ENCODE measurements around the gene ACTL10.

ACTL10 gene

GRCh38 chr20:33666293-33667244, at the start of gene ACTL10:
ACTL10 (plus strand) TSS chr20:33666943; CDS start chr20:33667498, 555 bp downstream.
- peak; percentile 99 for DNase-seq (ENCODE audit: low spot score)
- TF ChIP-seq CTCF (conservative IDR thresholded peaks at IDR 0.05; ENCODE audit: low read depth), result peak; percentile 45; the same call in 1 of the 2 replicates
- ChIA-PET POLR2A (ENCODE audit: low non-redundant PET) (interaction anchor here (0.5 kb wide), 1 partner anchor 58 kb away, joined by 3 read pairs; no protein-coding TSS in a partner anchor), CTCF (interaction anchor here (0.5 to 3.3 kb wide), 18 partner anchors 9 to 416 kb away, joined by 3 to 25 read pairs (median 5); partner anchors contain the start of genes CDK5RAP1 and SNTA1)
- peak within 1 kb of the TSS; percentile 88 for H3K27ac ChIP-seq

GRCh38 chr20:33621717-33622400, 44.9 kb upstream of the ACTL10 start:
- ChIA-PET POLR2A (ENCODE audit: low non-redundant PET) (no interaction called here), CTCF (interaction anchor here (0.7 kb wide), 1 partner anchor 212 kb away, joined by 3 read pairs; no protein-coding TSS in a partner anchor)
- H3K27ac ChIP-seq, result no peak overlapping the region

GRCh38 chr20:33622705-33623365, 43.9 kb upstream of the ACTL10 start:
- ChIA-PET POLR2A (ENCODE audit: low non-redundant PET) (no interaction called here), CTCF (interaction anchor here (0.7 kb wide), 2 partner anchors 101 to 213 kb away, joined by 3 read pairs; no protein-coding TSS in a partner anchor)
- no peak for TF ChIP-seq CTCF (conservative IDR thresholded peaks at IDR 0.05; ENCODE audit: low read depth)
- H3K27ac ChIP-seq, result no peak overlapping the region
- no peak for DNase-seq (ENCODE audit: low spot score)

More at GRCh38 chr20:33621717-33622400, 44.9 kb upstream of the ACTL10 start:
- DNase-seq (ENCODE audit: low spot score), result no peak
- no peak for TF ChIP-seq CTCF (conservative IDR thresholded peaks at IDR 0.05; ENCODE audit: low read depth)

GRCh38 chr20:33624399-33624798, 42.3 kb upstream of the ACTL10 start:
- POLR2A ChIA-PET (ENCODE audit: low non-redundant PET), result no interaction called here
- H3K27ac ChIP-seq, result no peak overlapping the region
- no peak for DNase-seq (ENCODE audit: low spot score)
- CTCF ChIA-PET, result no interaction called here
- no peak for TF ChIP-seq CTCF (conservative IDR thresholded peaks at IDR 0.05; ENCODE audit: low read depth)

GRCh38 chr20:33626190-33626589, 40.6 kb upstream of the ACTL10 start:
- CTCF ChIA-PET, result interaction anchor here (0.6 to 1.0 kb wide), 4 partner anchors 25 to 166 kb away, joined by 3 to 6 read pairs (median 4); no protein-coding TSS in a partner anchor
- POLR2A ChIA-PET (ENCODE audit: low non-redundant PET), result no interaction called here
- TF ChIP-seq CTCF (conservative IDR thresholded peaks at IDR 0.05; ENCODE audit: low read depth), result no peak
- DNase-seq (ENCODE audit: low spot score), result no peak
- H3K27ac ChIP-seq, result no peak overlapping the region
